Mucosa of stomach (tissue), 1 donor: ENCODE measurements around the gene SUMO4.

Experiments
- H3K27me3 ChIP-seq: one replicate; pipeline ENCODE4 v1.7.0; 2013; ENCODE audit warnings: mild to moderate bottlenecking, low read length; ENCODE audit not compliant: control insufficient read depth, insufficient read depth
- H3K36me3 ChIP-seq: one replicate; pipeline ENCODE4 v1.7.0; 2013; ENCODE audit warnings: low read length; ENCODE audit not compliant: control insufficient read depth, insufficient read depth
- H3K4me1 ChIP-seq: one replicate; pipeline ENCODE4 v1.7.0; 2013; ENCODE audit warnings: mild to moderate bottlenecking, low read length; ENCODE audit not compliant: control insufficient read depth, insufficient read depth
- H3K4me3 ChIP-seq: one replicate; pipeline ENCODE4 v1.7.0; 2013; ENCODE audit warnings: low read length
- H3K9ac ChIP-seq: one replicate; pipeline ENCODE4 v1.7.0; 2013; ENCODE audit warnings: mild to moderate bottlenecking, low read length, moderate library complexity
- H3K9me3 ChIP-seq: one replicate; pipeline ENCODE4 v1.7.0; 2013; ENCODE audit warnings: mild to moderate bottlenecking, low read length, moderate library complexity; ENCODE audit not compliant: control insufficient read depth
- donor health status: Pancreatic carcinoma.

Gene SUMO4

GRCh38 chr6:149393002-149393679 is 6.9 kb upstream of the SUMO4 start:
- no peaks in the 10 kb centered on the region for H3K9me3 ChIP-seq
- H3K36me3 ChIP-seq: no peaks in the 10 kb centered on the region
- peaks cover 3% of the 10 kb centered on the region for H3K4me1 ChIP-seq

GRCh38 chr6:149395185-149395584 is 4.9 kb upstream of the SUMO4 start:
- no peaks in the 10 kb centered on the region for H3K4me1 ChIP-seq

More at GRCh38 chr6:149393002-149393679, 6.9 kb upstream of the SUMO4 start:
- Histone ChIP-seq H3K27me3 (no peaks in the 10 kb centered on the region), H3K4me3 (no peak overlapping the region), H3K9ac (no peak overlapping the region)

GRCh38 chr6:149397384-149397783 is 2.7 kb upstream of the SUMO4 start:
- Histone ChIP-seq H3K4me1 (no peaks in the 10 kb centered on the region), H3K36me3 (no peaks in the 10 kb centered on the region)

More at GRCh38 chr6:149395185-149395584, 4.9 kb upstream of the SUMO4 start:
- Histone ChIP-seq H3K27me3 (no peaks in the 10 kb centered on the region), H3K9me3 (no peaks in the 10 kb centered on the region), H3K9ac (no peak overlapping the region), H3K36me3 (no peaks in the 10 kb centered on the region), H3K4me3 (no peak overlapping the region)

GRCh38 chr6:149403534-149403933 is 3.5 kb downstream of the SUMO4 start:
- peaks cover 6% of the 10 kb centered on the region for H3K36me3 ChIP-seq
- H3K4me3 ChIP-seq: no peak overlapping the region
- no peaks in the 10 kb centered on the region for H3K4me1 ChIP-seq
- H3K9ac ChIP-seq: no peak overlapping the region
- H3K9me3 ChIP-seq: no peaks in the 10 kb centered on the region
- no peaks in the 10 kb centered on the region for H3K27me3 ChIP-seq

More at GRCh38 chr6:149397384-149397783, 2.7 kb upstream of the SUMO4 start:
- Histone ChIP-seq H3K9me3 (no peaks in the 10 kb centered on the region), H3K9ac (no peak overlapping the region), H3K27me3 (no peaks in the 10 kb centered on the region), H3K4me3 (no peak overlapping the region)

- Histone ChIP-seq H3K36me3 (peaks cover 6% of the 10 kb centered on the region), H3K9me3 (no peaks in the 10 kb centered on the region), H3K4me1 (no peaks in the 10 kb centered on the region), H3K27me3 (no peaks in the 10 kb centered on the region), H3K4me3 (no peak overlapping the region), H3K9ac (no peak overlapping the region)
Observed at GRCh38 chr6:149405823-149406765, 6.0 kb downstream of the SUMO4 start.

- no peaks in the 10 kb centered on the region for H3K27me3 ChIP-seq
- no peaks in the 10 kb centered on the region for H3K36me3 ChIP-seq
- no peak overlapping the region for H3K9ac ChIP-seq
- H3K9me3 ChIP-seq: no peaks in the 10 kb centered on the region
- no peak overlapping the region for H3K4me3 ChIP-seq
- no peaks in the 10 kb centered on the region for H3K4me1 ChIP-seq
Observed at GRCh38 chr6:149409617-149410016, 9.6 kb downstream of the SUMO4 start.

- H3K4me3 ChIP-seq: no peak overlapping the region
- no peaks in the 10 kb centered on the region for H3K9me3 ChIP-seq
- H3K36me3 ChIP-seq: no peaks in the 10 kb centered on the region
- H3K9ac ChIP-seq: no peak overlapping the region
- H3K27me3 ChIP-seq: no peaks in the 10 kb centered on the region
- H3K4me1 ChIP-seq: no peaks in the 10 kb centered on the region
Observed at GRCh38 chr6:149410557-149410956, 10.5 kb downstream of the SUMO4 start.

- Histone ChIP-seq H3K27me3 (no peaks in the 10 kb centered on the region), H3K9me3 (no peaks in the 10 kb centered on the region), H3K9ac (no peak overlapping the region), H3K4me1 (no peaks in the 10 kb centered on the region), H3K4me3 (no peak overlapping the region), H3K36me3 (no peaks in the 10 kb centered on the region)
Observed at GRCh38 chr6:149414009-149414408, 13.9 kb downstream of the SUMO4 start.

GRCh38 chr6:149414821-149415220 is 14.8 kb downstream of the SUMO4 start:
- H3K4me3 ChIP-seq: no peak overlapping the region
- no peak overlapping the region for H3K9ac ChIP-seq
- no peaks in the 10 kb centered on the region for H3K27me3 ChIP-seq
- H3K4me1 ChIP-seq: no peaks in the 10 kb centered on the region
- H3K9me3 ChIP-seq: no peaks in the 10 kb centered on the region
- no peaks in the 10 kb centered on the region for H3K36me3 ChIP-seq

GRCh38 chr6:149419696-149420404 is 19.8 kb downstream of the SUMO4 start:
- H3K9me3 ChIP-seq: no peaks in the 10 kb centered on the region
- H3K9ac ChIP-seq: no peak overlapping the region
- no peak overlapping the region for H3K4me3 ChIP-seq

GRCh38 chr6:149421132-149421531 is 21.1 kb downstream of the SUMO4 start:
- no peaks in the 10 kb centered on the region for H3K9me3 ChIP-seq
- H3K9ac ChIP-seq: no peak overlapping the region
- no peaks in the 10 kb centered on the region for H3K4me1 ChIP-seq
- H3K27me3 ChIP-seq: no peaks in the 10 kb centered on the region
- no peak overlapping the region for H3K4me3 ChIP-seq
- no peaks in the 10 kb centered on the region for H3K36me3 ChIP-seq

More at GRCh38 chr6:149419696-149420404, 19.8 kb downstream of the SUMO4 start:
- Histone ChIP-seq H3K36me3 (no peaks in the 10 kb centered on the region), H3K27me3 (no peaks in the 10 kb centered on the region), H3K4me1 (no peaks in the 10 kb centered on the region)

GRCh38 chr6:149422581-149422980 is 22.5 kb downstream of the SUMO4 start:
- Histone ChIP-seq H3K9ac (no peak overlapping the region), H3K9me3 (no peaks in the 10 kb centered on the region), H3K27me3 (no peaks in the 10 kb centered on the region), H3K4me3 (no peak overlapping the region), H3K4me1 (no peaks in the 10 kb centered on the region), H3K36me3 (no peaks in the 10 kb centered on the region)
